Astrocyte of the spinal cord (primary cell): ENCODE results near the gene TIMM44.
"Not testable (repeated sequence)": the region's sequence is repeated elsewhere in the genome, so short reads cannot be mapped to it uniquely, and the experiment has no call there.

Experiments
- DNase-seq: peaks from one replicate; pipeline ENCODE4 v3.0.0; 2011; ENCODE audit warnings: low read depth, low spot score
- H3K4me3 ChIP-seq: 2 replicates; pipeline ENCODE4 v1.5.1; 2011; ENCODE audit warnings: low read depth, mild to moderate bottlenecking, low read length, moderate library complexity
- in situ Hi-C: cut with HindIII; loops from 2 replicates; pipeline ENCODE4 v1.10.0; 2017; ENCODE audit warnings: low sequenced_read_pairs
- TF ChIP-seq, protein P1 (sequence below): IDR thresholded peaks from 2 replicates; pipeline ENCODE4 v1.5.1; 2012; ENCODE audit warnings: low read depth, mild to moderate bottlenecking, low read length, inconsistent platforms

Gene TIMM44

DNA sequence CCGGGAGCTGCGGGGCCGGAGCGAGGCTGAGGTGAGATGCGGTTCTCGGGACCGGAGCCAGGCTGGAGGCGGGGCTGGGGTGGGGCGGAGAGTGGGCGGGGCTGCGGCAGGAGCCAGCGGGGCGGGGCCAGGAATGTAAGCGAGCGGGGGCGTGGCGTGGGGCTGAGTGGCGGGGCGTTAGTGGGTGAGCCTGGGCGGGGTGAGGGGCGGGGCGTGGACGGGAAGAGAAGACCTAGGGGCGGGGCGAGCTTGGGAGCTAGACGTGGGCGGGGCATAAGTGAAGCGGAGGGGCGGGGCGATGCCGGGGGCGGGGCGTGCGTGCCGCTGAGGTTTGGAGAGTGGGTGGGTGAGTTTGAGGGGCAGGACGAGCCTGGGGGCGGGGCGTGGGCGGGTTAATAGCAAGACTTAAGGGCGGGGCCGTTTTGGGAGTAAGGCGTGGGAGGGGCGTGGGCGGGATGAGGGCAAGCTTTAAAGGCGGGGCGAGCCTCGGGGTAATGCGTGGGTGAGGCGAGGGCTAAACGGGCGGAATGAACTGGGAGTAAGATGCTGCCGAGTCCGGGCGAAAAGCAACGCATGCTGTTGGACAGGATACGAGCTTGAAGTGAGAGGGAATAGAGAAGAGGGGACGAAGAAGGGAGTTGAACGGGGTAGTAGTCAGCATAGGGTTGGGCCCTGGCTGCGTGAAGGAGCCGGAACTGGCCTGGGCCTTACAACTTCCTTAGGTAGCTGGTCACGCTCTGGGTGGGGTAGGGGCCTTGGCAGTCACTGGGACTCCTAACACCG lies 22.8 kb downstream of the TIMM44 start:
- TF ChIP-seq, protein P1, sequence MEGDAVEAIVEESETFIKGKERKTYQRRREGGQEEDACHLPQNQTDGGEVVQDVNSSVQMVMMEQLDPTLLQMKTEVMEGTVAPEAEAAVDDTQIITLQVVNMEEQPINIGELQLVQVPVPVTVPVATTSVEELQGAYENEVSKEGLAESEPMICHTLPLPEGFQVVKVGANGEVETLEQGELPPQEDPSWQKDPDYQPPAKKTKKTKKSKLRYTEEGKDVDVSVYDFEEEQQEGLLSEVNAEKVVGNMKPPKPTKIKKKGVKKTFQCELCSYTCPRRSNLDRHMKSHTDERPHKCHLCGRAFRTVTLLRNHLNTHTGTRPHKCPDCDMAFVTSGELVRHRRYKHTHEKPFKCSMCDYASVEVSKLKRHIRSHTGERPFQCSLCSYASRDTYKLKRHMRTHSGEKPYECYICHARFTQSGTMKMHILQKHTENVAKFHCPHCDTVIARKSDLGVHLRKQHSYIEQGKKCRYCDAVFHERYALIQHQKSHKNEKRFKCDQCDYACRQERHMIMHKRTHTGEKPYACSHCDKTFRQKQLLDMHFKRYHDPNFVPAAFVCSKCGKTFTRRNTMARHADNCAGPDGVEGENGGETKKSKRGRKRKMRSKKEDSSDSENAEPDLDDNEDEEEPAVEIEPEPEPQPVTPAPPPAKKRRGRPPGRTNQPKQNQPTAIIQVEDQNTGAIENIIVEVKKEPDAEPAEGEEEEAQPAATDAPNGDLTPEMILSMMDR, result no peak
- in situ Hi-C loops, result no loop called here
- DNase-seq, result peak; percentile 98
- peak overlapping the region; percentile 48 for H3K4me3 ChIP-seq

DNA sequence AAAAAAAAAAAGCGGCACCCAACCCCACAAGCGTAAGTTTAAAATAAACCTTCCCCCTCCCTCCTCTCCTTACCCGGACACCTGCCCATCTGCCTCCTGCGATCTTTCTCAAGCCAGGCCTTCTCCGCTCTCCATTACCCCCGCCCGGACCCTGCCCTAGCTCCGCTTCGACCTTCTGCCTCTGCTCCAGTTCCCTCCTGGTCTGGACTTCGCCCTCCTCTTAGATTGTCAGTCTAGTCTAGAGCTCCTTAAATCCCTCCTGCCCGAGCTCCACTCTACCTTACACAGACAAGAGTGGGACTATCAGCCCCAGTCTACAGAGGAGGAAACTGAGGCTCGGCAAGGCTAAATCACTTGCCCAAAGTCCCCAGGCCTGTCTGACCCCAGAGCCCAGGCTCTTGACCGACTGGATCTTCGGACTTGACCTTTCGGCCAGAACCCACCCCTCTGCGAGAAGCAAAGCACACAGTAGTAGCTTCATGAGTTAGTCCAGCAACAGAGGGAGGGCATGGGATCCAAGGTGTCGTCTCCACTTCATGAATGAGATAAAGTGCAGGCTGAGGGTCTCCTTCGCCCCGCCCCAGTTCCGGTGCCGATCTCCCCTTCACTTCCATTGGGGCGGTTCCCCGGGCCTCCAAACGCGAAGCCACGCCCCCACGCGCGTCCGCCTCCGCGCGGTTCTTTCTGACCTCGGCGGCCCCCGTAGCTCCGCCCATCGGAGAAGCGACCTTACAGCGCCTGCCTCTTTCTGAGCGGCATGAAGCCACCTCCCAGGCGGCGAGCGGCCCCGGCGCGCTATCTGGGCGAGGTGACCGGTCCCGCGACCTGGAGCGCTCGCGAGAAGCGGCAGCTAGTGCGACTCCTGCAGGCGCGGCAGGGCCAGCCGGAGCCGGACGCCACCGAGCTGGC lies 23.6 kb downstream of the TIMM44 start, which contains the start of gene SNAPC2:
Gene SNAPC2 (plus strand): TSS at position 729 of the 909 bp plus-strand sequence. CDS start 29 bp downstream, at position 758.
- DNase-seq, result peak; percentile 96
- H3K4me3 ChIP-seq, result peak within 1 kb of the TSS; percentile 48
- in situ Hi-C loops, result no loop called here
- TF ChIP-seq, protein P1, result no peak

DNA sequence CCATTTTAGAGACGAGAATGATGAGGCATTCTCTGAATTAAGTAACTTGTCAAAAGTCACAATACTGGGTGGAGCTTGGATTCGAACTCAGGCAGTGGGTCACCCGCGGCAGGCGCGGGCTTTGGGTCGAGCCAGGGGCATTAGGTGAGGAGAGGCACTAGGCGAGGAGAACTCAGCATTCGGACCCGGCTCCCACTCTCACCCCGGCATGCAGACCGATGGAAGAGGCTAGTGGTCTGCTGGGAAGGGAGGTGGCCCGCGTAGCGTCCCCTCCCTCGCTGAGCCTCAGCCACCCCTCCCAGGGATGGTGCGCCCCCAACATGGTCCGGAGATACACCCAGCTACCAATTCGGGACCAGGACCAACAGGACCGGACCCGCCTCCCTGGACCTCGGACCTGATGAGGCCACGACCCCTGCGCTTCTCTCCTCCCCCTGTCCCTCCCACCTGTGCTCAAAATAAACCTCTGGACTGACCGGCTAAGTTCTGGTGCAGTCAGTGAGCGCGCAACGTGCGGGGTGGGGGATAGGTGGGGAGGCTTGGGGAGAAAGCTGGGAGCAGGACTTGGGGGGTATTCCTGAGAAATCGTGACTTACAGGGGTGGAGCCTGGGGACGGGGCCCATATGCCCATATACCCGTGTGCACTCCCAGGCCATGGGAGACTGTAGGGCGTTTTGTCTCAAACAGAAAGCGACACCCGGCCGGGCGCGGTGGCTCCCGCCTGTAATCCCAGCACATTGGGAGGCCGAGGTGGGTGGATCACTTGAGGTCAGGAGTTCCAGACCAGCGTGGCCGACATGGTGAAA lies 24.6 kb downstream of the TIMM44 start:
- TF ChIP-seq, protein P1, result no peak
- H3K4me3 ChIP-seq, result no peak overlapping the region
- DNase-seq, result no peak
- in situ Hi-C loops, result no loop called here

DNA sequence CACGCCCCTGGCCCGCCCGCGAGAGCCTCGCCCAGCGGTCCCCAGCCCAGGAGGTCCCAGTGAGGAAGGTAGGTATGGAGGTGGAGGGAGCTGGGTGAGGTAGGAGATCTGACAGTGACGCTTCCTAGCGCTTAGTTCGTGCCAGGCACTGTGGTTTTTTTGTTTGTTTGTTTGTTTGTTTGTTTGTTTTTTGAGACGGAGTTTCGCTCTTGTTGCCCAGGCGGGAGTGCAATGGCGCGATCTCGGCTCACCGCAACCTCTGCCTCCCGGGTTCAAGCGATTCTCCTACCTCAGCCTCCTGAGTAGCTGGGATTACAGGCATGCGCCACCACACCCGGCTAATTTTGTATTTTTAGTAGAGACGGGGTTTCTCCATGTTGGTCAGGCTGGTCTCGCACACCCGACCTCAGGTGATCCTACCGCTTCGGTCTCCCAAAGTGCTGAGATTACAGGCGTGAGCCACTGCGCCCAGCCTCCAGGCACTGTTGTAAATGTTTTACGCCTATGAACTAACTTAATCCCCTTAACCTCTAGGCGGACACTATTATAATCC lies 25.3 kb downstream of the TIMM44 start:
- in situ Hi-C loops, DNase-seq, H3K4me3 ChIP-seq: not testable (repeated sequence)

DNA sequence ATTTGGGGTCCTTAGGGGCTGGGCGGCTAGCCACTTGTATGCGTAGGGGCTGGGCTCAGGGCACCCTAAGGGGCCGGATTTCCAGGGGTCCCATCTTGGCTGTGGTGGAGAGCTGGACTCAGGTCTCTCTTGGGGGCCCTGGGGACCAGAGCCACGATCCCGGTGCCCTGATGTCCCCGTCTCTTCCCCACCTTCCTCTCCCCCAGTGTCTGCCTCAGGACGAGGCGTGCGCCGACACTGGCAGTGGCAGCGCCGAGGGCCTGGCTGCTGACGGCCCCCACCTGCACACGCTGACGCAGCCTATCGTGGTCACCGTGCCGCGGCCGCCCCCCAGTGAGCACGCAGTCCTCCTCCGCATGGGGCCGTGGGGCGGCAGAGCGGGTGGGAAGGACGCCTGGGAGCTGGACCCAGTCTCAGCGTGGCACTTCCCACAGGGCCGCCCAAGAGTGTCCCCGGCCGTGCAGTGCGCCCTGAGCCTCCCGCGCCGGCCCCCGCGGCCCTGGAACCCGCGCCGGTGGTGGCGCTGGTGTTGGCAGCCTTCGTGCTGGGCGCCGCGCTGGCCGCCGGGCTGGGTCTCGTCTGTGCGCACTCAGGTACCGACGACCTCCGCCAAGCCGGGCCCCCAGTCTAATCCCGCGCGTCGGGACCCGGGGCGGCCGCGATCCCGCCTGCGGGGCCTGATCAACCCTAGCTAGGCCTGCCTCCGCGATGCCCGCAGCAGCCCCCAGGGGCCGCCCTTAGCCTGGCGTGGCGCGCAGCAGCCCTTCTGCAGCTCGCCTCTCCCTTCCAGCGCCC lies 26.0 kb downstream of the TIMM44 start:
- no peak overlapping the region for H3K4me3 ChIP-seq
- peak; percentile 40 for DNase-seq

DNA sequence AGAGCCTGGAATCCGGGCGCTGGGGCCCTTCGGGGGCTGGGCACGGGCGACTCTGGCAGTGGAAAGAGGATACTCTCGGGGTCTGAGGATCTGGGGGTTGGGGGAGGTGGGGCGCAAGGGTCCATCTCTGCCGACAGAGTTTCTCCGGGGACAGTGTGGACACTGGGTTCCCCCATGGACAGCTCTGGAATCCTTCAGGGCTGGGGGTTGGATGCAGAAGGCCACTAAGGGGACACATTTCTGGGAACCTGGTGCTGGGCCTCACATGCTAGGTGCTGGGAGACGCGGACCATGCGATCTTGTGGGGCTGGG lies 26.6 kb downstream of the TIMM44 start:
- TF ChIP-seq, protein P1, result no peak
- in situ Hi-C loops, result no loop called here
- no peak for DNase-seq
- H3K4me3 ChIP-seq, result no peak overlapping the region

More for the DNA sequence above, 26.0 kb downstream of the TIMM44 start:
- TF ChIP-seq, protein P1, result peak; percentile 65
- in situ Hi-C loops, result no loop called here
